ENCODE measurements around the gene TCF7L1. TPM values are rescaled to one million over a fixed set of nuclear protein-coding genes. Genes with fewer than 3 reads are reported as not detected.

Gene TCF7L1
- polyA plus RNA-seq, 1 donor from 2014 or later, result not detected

DNA sequence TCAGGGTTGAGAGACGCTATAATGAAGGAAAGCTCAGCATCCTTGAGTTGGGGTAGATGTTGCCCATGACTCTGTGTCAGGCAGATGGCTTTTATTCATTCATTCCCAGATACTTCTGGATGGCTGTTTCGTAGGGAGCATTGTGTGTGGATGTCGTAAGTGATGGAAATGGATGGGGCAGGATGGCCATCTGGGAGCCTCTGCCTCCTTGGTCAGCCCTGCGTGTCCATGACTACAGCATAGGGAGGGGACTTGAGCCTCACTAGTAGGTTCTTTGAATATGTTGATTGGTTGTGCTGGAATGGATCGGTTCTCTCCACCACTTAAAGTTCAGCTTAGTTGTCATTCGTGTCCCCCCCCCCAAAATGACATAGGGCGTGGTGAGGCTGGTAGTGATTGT, 149.7 kb downstream of the TCF7L1 start:
- no peaks in the 10 kb centered on the region for H3K27me3 ChIP-seq (ENCODE audit: insufficient read depth, low read depth, low read length)
- no peak overlapping the region for H2AFZ ChIP-seq (ENCODE audit: low read depth, low read length)
- no peaks in the 10 kb centered on the region for H3K9me3 ChIP-seq (ENCODE audit: low read length)
- no peak for TF ChIP-seq MXI1 (conservative IDR thresholded peaks at IDR 0.05; ENCODE audit: poor library complexity, severe bottlenecking)
- TF ChIP-seq EZH2 (IDR thresholded peaks at IDR 0.05; ENCODE audit: borderline replicate concordance, insufficient read depth, low read length, poor library complexity, severe bottlenecking), result no peak
- no peak for TF ChIP-seq TAF1 (IDR thresholded peaks at IDR 0.05; ENCODE audit: low read depth)
- TF ChIP-seq CTCF (IDR thresholded peaks at IDR 0.05; ENCODE audit: poor library complexity, severe bottlenecking), result no peak
- no peak for TF ChIP-seq EP300 (conservative IDR thresholded peaks at IDR 0.05; ENCODE audit: poor library complexity, severe bottlenecking)
- TF ChIP-seq REST (IDR thresholded peaks at IDR 0.05; ENCODE audit: borderline replicate concordance), result no peak
- no peak for TF ChIP-seq POLR2AphosphoS5 (IDR thresholded peaks at IDR 0.05)
- no peak for TF ChIP-seq SMC3 (conservative IDR thresholded peaks at IDR 0.05; ENCODE audit: poor library complexity)
- TF ChIP-seq RAD21 (conservative IDR thresholded peaks at IDR 0.05), result no peak
- H3K27ac ChIP-seq (ENCODE audit: low read length), result no peak overlapping the region
- no peaks in the 10 kb centered on the region for H3K9me2 ChIP-seq (ENCODE audit: insufficient read depth, low read length)
- no peaks in the 10 kb centered on the region for H3K36me3 ChIP-seq (ENCODE audit: insufficient read depth, low read length)
- H3K79me2 ChIP-seq (replicated peaks; ENCODE audit: insufficient read depth, low read length), result no peaks in the 10 kb centered on the region
- no peak overlapping the region for H3K9ac ChIP-seq (ENCODE audit: low read length)
- H3K4me2 ChIP-seq (ENCODE audit: low read length), result no peak overlapping the region
- no peaks in the 10 kb centered on the region for H4K20me1 ChIP-seq (ENCODE audit: insufficient read depth)
- H3F3A ChIP-seq (ENCODE audit: insufficient read depth, low read length, poor library complexity, severe bottlenecking), result no peaks in the 10 kb centered on the region
- no peak overlapping the region for H3K4me3 ChIP-seq (ENCODE audit: low read length)

DNA sequence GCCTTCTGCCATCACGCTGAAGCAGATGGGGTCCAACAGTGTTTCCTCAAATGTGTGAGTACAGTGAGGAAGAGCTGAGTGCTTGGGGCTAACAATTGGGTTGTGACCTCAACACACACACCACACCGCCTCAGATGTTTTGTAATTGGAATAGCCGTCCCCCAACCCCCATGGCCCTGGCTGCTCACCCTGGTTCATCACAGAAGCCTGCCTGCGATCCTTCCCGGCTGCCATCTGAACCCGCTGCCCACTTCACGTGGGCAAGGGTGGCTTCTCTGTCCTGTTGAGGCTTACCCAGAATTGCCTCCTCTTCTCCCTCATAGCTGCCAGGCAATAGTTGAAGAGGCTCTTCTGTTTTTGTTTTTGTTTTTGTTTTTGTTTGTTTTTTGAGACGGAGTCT, 150.4 kb downstream of the TCF7L1 start:
- no peak overlapping the region for H3K4me3 ChIP-seq (ENCODE audit: low read length)
- H3K79me2 ChIP-seq (replicated peaks; ENCODE audit: insufficient read depth, low read length), result no peaks in the 10 kb centered on the region
- H3K27me3 ChIP-seq (ENCODE audit: insufficient read depth, low read depth, low read length), result no peaks in the 10 kb centered on the region
- H3K27ac ChIP-seq (ENCODE audit: low read length), result no peak overlapping the region
- H3K4me2 ChIP-seq (ENCODE audit: low read length), result no peak overlapping the region
- H3K9me3 ChIP-seq (ENCODE audit: low read length), result no peaks in the 10 kb centered on the region
- H3K9me2 ChIP-seq (ENCODE audit: insufficient read depth, low read length), result no peaks in the 10 kb centered on the region
- no peak overlapping the region for H2AFZ ChIP-seq (ENCODE audit: low read depth, low read length)
- H4K20me1 ChIP-seq (ENCODE audit: insufficient read depth), result no peaks in the 10 kb centered on the region
- no peak for TF ChIP-seq POLR2AphosphoS5 (IDR thresholded peaks at IDR 0.05)
- no peak for TF ChIP-seq REST (IDR thresholded peaks at IDR 0.05; ENCODE audit: borderline replicate concordance)
- TF ChIP-seq TAF1 (IDR thresholded peaks at IDR 0.05; ENCODE audit: low read depth), result no peak
- no peak for TF ChIP-seq RAD21 (conservative IDR thresholded peaks at IDR 0.05)
- no peaks in the 10 kb centered on the region for H3K36me3 ChIP-seq (ENCODE audit: insufficient read depth, low read length)
- H3K9ac ChIP-seq (ENCODE audit: low read length), result no peak overlapping the region
- no peaks in the 10 kb centered on the region for H3F3A ChIP-seq (ENCODE audit: insufficient read depth, low read length, poor library complexity, severe bottlenecking)
